Fibroblast of the conjunctiva (primary cell): ENCODE data around the gene PEAK3.

Source experiments
- DNase-seq: peaks from one replicate; pipeline ENCODE4 v3.0.0-alpha.2; 2010; ENCODE audit warnings: low read depth

The PEAK3 gene

DNA sequence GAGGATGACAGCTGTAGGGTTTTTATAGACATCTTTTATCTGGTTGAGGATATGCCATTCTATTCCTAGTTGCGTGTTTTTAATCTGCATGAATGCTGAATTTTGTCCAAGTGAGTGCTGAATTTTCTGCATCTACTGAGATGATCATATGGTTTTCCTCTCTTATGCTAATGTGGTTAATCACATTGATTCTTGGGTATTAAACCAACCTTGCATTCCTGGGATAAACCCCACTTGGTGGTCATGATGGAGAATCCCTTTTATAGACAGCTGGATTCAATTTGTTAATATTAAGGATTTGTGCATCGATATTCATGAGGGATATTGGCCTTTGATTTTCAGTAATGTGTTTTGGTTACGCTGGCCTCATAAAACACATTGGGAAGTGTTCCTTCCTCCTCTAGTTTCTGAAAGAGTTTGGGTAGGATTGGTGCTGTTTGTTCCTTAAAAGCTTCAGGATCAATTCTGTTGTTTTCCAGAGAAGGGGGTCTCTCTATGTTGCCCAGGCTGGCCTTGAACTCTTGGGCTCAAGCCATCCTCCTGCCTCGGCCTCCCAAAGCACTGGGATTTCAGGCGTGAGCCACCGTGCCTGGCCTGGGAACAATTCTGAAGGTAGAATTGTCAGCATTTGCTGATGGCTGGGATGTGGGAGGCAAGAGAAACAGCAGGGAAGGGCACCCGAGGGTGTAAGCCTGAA is 33.3 kb upstream of the PEAK3 start:
- no peak for DNase-seq

DNA sequence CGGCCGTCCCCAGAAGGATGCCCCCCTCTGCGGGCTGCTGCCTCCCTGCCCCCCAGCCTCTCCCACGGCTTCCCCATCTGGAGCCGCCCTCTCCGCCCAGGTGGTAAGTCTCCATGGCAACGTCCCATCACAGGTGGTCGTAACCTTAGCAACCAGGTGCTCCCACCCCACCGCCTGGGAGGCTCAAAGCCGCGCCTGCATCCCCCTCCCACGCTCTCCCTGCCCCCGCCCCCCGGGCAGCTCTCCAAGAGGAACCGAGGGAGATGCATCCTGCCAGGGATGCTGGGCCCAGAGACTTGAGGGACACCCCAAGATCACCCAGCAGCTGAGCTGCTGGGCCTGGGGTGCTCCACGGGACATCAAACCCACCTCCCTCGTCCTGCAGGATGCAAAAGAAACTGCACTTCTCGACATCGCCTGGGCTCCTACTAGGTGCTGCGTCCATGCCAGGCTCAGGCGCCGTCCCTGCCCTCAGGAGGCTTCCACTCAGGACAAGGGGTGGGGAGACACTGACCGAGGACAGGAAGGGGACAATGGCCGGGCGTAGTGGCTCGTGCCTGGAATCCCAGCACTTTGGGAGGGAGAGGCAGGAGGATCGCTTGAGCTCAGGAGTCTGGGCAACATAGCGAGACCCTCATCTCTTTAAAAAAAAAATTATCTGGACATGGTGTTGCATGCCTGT is 31.0 kb upstream of the PEAK3 start:
- no peak for DNase-seq

DNA sequence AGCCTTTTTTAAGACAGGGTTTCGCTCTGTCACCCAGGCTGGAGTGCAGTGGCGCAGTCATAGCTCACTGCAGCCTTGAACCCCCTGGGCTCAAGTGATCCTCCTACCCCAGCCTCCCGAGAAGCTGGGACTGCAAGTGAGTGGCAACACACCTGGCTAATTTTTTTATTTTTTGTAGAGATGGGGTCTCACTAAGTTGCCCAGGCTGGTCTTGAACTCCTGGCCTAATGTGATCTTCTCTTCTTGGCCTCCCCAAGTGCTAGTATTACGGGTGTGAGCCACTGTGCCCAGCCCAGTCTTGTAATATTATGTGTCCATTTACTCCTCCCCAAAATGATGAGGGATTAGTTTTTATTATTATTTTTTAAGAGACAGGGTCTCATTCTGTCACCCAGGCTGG is 29.1 kb upstream of the PEAK3 start:
- DNase-seq, result no peak

DNA sequence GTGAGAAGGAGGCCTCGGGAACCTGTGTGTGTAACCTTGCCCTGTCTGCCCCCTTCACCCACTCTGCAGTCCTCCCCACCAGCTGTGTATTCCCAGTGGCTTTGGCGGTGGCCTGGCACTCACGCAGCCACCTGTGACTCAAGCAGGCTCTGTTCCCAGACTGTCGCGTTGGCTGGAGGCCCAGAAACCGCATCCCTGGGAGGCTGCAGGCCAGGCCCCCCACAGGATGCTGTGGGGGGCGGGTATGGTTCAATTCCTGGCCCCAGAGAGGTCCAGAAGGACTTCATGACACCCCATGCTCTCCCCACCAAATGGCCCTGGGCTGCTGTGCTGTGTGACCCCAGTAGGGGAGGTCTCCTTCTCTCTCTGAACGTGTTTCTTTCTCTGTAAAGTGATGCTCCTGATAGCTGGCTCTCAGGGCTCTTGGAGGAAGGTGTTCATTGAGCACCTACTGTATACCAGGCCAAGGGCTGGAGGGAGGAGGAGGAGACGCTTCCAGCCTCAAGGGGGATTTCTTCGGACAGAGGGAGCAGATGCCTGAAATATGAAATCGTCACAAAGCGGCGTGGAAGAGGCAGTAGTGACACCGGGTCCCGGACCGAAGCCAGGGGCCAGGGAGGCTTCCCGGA is 27.9 kb upstream of the PEAK3 start:
- DNase-seq, result no peak

DNA sequence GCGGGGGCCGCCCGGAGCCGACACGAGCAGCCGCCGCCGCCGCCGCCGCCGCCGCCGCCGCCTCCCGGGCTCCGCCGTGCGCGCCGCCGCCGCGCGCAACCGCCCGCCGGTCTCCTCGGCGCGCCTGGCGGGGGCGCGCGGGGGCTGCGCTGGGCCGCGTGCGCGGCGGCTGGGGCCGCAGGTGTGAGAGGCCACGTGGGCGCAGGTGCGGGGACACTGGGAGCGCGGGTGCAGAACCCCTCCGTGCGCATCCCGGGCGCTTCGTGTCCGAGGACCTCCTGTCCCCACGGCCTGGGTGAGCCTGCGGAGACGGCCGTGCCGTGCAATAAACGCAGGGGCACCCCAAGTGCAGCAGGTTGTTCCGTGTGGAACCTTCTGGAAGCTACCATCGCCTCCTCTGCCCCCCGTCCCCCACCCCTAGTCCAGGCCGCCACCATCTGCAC is 26.2 kb upstream of the PEAK3 start, which contains the start of gene LINGO3:
TSS of gene LINGO3 (minus strand) at position 41 of the 443 bp plus-strand sequence. CDS start 16,378 bp downstream, outside the sequence.
- no peak for DNase-seq

DNA sequence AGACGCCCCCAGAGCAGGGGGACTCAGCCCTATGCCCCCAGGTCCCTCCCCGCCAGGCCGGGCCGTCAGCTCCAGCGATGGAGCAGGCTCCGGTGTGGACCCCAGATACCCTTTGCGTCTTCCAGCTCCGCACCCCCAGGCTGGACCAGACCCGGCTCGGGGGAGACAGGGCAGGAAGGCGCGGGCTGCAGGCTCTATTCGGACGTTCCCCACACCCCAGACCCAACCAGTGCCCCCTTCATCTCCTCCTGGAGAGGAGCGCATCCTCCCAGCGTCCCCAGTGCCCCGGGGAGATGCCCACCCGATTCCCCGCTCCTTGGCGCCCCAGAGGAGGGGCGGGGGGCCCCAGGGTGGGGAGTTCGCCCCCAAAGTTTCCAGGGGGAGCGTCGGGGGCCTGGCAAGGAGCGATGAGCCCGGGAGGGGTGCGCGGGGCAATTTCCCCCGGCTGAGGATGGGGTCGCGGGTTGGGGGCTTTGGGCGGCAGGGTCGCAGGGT is 25.6 kb upstream of the PEAK3 start:
- DNase-seq, result no peak

DNA sequence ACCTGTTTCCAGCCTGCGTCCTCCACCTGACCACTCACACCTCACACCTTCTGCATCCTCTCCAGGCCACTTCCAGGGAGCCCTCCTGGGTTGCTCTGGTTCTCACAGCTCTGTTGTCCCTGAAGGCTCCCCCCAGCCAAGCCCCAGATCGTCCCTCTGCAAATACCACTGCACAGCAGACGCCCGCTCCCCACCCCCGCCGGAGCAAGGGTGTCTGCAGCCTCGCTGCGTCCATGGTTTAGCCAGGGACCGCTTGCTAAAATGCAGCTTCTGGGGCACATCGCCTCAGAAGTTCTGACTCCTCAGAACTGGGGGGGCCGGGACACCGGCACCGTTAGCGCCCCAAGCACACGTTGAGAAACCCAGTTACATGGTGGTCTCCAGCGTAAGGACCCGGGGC is 25.0 kb upstream of the PEAK3 start:
- no peak for DNase-seq

DNA sequence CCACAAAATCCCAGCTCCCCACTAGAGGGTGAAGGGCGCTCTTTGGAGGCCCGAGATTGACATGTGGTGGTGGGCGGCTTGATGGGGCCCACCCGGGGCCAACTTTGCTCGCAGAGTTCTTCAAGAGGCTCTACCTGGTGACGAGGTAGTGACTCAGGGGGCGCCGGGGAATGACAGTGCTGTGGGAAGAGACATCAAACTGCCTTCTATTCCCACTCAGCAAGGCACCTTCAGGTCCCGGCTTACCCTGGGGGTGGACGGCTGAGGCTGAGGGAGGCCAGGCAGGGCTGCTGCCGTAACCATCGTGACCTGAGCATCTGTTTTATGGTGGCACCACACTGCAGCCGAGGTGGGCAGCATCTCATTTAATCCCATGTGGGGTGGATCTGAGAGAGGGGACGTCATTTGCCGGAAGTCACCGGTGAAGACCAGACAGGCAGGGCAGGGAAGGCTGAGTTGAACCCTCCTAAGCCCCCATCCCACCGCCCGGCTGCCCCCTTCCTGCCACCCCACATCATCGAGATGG is 24.4 kb upstream of the PEAK3 start:
- DNase-seq, result no peak

DNA sequence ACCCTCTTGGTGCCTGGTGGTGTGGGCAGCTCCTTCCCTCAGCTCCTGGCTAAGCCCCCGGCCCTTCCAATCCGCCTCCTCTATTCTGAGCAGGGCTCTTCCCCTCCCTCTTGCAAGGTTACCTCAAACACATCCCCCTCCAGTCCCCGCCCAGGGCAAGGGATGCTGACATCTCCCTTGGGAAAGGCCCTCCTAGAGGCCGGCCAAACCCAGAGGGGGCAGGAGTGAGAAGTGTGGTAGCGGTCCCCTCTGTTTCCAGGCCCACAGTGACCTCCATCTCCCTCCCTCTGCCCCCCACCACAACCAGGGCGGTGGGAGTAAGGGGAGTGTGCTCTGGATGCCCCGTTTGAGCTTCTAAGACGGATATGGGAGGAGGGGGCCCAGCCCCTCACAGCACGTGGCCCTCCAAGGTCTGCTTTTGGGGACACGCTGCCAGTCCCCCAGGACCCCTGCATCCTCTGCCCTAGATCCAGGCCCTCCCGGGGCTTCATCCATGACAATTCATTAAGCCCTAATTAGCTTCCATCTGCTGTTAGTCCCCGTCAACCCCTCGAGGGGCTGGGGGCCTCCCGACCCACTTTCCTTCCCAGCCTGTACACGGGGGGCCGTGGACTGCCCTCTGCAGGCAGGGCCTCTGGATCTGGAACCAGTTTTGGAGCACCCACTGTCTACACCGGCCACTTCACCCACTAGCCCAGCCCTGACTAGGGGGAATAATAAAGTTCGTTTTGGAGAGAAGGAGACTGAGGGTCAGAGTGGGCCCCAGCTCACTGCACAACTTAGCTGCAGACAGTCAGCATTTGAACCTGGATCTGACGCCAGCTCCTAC is 23.7 kb upstream of the PEAK3 start:
- no peak for DNase-seq

DNA sequence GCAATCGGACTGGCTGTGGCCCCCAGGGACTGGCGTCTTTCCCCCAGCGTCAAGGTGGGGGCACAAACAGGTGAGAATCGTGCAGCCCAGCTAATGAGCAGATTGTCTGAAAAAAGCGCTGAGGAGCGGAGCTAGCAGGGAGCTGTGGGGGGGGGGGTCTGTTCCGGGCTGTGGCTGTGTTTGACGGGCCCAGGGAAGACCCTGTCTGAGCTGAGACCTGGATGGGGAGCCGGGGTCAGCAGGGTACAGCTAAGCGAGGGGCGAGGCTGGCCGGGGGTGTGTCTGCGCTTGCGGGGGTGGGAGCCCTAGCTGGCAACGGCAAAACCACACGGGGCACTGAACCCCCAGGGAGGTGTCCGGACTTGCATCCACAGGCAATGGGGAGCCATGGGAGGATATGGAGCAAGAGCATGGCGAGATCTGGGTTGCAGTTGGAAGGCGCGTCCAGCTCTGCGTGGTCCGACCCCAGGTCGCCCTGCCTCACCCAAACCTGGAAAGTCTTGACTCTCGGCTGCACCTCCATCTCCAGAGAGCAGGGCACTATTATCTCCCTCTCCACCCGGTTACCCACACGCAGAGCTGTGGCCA is 21.3 kb upstream of the PEAK3 start:
- DNase-seq, result no peak

DNA sequence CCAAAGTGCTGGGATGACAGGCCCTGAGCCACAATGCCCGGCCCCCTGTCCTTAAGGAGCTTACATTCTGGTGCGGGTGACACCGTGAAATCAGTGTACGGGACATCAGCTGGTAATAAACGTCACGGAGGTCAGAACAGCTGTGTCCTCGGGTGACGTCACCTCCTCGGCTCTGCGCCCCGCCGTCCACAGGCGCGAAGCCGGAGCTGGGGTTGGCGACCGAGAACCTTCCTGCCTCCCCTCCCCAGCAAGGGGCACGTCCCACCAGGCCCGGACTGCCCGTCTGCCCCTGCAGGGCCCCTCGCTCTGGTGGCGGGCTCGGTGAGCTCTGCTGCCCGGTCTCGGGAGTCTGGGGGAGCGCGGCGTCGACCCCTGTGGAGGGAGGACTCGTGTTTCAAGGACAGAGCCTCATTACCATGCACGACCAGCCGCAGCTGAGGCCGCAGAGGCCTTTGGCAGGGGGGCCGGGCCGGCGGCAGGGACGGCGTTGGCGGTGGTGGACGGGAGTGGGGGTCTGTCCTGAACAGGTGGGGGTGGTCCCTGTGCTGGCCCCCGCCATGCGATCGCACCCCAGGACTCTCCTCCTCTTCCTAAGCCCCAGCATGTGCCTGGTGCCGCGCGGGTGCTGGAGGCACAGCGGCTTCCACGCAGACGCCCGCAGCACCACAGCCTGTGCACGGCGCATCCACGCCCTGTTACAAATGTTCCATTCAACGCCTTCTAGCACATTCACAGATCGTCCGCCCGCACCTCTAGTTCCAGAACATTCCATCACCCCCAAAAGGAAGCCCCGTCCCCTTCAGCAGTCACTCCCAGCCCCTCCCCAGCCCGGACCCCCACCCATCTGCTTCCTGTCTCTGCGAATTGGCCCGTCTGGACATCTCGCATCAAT is 20.6 kb upstream of the PEAK3 start:
- DNase-seq, result no peak

DNA sequence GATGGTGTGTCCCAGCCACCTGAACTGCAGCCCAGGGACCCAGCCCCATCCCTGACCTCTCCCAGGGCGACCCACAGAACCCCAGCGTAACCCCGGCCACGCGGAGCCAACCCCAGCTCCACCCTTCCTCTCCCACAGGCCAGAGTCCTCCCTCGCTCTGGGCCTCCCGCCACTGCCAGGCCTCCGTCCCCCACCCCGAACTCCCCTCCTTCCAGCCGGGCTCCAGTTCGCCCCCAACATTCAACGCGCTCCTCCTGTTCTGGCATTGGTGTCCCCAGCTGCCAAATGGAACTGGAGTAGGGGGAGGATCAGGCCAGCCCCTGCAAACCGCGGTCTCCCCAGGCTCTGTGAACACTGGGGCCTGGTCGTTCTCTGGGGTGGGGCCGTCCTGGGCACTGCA is 18.6 kb upstream of the PEAK3 start:
- no peak for DNase-seq

DNA sequence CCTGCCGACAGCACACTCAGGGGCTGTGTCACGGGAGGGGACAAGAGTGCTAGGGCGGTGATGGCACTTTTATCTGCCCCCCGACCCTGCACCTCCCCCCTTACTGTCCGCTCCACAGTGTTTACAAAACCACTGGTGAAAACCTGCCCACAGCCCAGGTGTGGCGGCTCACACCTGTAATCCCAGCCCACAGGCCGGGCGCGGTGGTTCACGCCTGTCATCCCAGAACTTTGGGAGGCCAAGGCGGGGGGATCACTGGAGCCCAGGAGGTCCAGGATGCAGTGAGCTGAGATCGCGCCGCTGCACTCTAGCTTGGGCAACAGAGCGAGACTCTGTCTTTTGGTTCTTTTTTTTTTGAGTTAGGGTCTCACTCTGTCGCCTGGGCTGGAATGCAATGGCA is 14.2 kb upstream of the PEAK3 start:
- DNase-seq, result no peak

DNA sequence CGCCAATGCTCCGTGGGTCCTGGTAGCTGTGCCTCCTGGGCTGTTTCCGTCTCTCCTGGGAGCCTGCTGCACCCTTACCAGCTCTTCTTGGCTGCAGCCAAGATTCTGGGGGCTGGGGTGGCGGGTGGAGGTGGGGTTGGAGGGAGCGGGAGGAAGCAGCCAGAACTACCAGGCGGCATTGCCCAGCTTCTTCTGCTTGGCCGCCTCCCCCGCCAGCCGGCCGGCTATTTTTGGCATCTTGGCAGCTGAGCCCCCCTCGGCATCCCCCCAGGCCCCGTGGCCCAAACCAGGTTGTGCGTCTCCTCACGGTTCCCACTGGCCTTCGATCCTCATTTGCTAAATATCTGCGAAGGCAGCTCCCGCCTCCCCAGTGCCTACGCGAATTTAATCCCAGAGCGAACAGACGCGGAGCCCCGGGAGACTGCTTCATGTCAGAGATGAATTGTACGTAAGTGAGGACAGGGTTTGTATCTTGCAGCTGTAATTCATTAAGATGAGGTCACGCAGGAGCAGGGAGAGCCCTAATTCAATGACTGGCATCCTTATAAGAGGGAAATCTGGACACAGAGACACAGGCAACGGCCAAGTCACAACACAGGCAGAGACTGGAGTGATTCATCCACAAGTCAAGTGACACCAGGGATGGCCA is 12.8 kb upstream of the PEAK3 start:
- DNase-seq, result peak; percentile 53

DNA sequence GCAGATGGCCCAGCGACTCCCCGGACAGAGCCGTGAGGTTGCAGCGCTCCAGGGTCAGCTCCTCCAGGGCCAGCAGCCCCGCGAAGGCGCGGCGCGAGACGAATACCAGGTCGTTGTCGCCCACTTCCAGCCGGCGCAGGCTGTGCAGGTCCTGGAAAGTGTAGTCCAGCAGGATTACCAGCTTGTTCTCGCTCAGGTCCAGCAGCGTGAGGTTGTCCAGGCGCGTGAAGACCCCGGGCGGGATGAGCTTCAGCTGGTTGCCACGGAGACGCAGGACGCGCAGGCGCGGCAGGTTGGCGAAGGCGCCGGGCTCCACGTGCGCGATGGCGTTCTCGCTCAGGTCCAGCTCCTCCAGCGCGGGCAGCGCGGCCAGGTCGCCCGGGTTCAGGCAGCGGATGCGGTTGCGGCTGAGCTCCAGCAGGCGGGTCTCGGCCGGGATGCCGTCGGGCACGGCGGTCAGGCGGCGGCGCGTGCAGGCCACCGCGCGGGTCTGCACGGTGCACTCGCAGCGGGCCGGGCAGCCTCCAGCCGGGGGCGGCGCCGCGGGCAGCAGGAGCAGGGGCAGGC is 9.3 kb upstream of the PEAK3 start:
- no peak for DNase-seq

DNA sequence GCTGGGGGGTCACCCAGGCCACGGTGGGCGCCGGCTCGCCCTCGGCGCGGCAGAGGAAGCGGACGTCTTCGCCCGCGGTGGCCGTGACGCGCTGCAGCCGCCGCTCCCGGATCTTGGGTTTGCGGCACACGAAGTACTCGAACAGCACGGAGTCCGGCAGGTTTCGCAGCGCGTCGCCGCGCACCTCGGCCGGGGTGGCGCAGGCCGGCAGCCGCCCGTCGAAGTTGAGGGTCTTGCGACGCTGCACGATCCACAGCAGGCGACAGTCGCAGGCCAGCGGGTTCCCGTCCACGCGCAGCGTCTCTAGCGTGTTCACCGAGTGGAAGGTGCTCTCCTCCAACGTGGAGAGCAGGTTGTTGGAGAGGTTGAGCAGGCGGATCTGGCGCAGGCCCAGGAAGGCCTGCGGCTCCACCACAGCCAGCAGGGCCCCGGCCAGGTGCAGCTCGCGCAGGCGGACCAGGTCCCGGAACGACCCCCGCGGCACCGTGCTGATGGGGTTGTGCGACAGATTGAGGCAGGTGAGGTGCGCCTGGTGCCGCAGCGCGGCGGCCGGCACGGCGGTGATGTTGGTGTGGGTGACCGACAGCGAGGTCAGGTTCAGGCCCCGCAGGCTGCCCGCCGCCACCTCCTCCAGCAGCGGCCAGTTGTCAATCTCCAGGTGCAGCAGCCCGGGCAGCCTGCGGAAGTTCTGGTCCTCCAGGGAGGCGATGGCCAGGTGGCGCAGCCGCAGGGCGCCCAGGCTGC is 8.6 kb upstream of the PEAK3 start:
- DNase-seq, result no peak

DNA sequence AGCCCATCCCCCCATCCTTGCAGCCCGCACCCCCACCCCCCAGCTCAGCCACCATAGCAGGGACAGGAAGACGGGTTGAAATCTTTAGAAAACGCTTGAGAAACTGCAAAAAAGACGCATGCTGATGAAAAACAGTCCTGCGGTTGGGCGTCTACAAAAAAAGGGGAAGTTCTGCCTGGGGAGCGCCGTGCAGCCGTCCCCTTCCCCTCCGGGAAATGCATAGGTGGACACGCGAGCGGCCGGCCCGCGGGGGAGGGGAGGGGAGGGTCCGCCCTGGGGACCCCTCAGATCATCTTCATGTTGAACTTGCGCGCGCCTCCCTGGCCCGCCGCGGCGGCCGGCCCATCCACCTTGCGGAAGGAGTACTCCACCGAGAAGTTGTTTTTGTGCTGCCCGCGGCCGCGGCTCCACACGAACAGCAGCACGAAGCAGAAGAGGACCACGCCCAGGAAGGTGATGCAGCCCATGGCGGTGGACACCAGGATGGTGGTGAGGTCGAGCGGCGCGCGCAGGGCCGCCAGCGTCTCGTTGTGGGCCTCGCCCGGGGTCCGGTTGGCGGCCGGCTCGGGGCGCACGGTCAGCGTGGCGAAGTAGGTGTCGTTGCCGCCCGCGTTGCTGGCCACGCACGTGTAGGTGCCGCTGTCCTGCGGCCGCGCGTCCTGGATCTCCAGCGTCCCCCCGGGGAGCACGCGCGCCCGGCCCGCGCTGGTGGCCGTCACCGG is 7.9 kb upstream of the PEAK3 start:
- DNase-seq, result no peak
